Measurements from ENCODE around the gene CRACR2A. TPM values are rescaled to one million over a fixed set of nuclear protein-coding genes. Genes with fewer than 3 reads are reported as not detected.
A peak's percentile ranks its signal among the peaks of the same experiment; 100 is the strongest.

Gene CRACR2A
- polyA plus RNA-seq, 3 donors: 2.8 to 10.7 (median 5.8) TPM

- H4K20me1 ChIP-seq (ENCODE audit: insufficient read depth, low read length): no peaks in the 10 kb centered on the region
- no peak for TF ChIP-seq CTCF (IDR thresholded peaks at IDR 0.05)
- intact Hi-C loops (cut with micrococcal nuclease): no loop called here
- no peaks in the 10 kb centered on the region for H3K27me3 ChIP-seq (ENCODE audit: control insufficient read depth in 2 of 2, insufficient read depth in 2 of 2, low read length in 2 of 2)
- Mint-ChIP-seq H3K27ac (peak overlapping the region in 4 of 7 donors; percentile 1 to 25 (median 9)), H3K27me3 (ENCODE audit: low read depth in 3 of 3) (no peaks in the 10 kb centered on the region), H3K36me3 (peaks cover 41 to 47% of the 10 kb centered on the region in 2 donors), H3K4me1 (no peaks in the 10 kb centered on the region), H3K9me3 (no peaks in the 10 kb centered on the region), H3K4me3 (no peak overlapping the region)
- no peak for DNase-seq
- no peaks in the 10 kb centered on the region for H3K79me2 ChIP-seq (ENCODE audit: insufficient read depth, low read length)
- H2AFZ ChIP-seq (ENCODE audit: insufficient read depth, low read depth, low read length, poor library complexity, severe bottlenecking): no peak overlapping the region
- no peak overlapping the region for H3K4me3 ChIP-seq (replicated peaks in 1 of 3; ENCODE audit: low read depth in 2 of 3, low read length in 3 of 3)
- no peaks in the 10 kb centered on the region for H3K9me3 ChIP-seq (replicated peaks in 1 of 2; ENCODE audit: control insufficient read depth in 1 of 2, insufficient read depth in 1 of 2, low read length in 2 of 2)
- no peak overlapping the region for H3K4me2 ChIP-seq (replicated peaks; ENCODE audit: extremely low read depth, low read length, poor library complexity, severe bottlenecking)
- H3K27ac ChIP-seq (ENCODE audit: low read depth in 1 of 2, low read length in 2 of 2): no peak overlapping the region
- no peak overlapping the region for H3K9ac ChIP-seq (ENCODE audit: insufficient read depth, low read length, poor library complexity, severe bottlenecking)
- 100% methylated on average over 5 of the region's 12 CpGs for WGBS (ENCODE audit: insufficient coverage)
- H3K4me1 ChIP-seq (ENCODE audit: control insufficient read depth in 1 of 2, insufficient read depth in 2 of 2, low read length in 2 of 2): no peaks in the 10 kb centered on the region
- H3K36me3 ChIP-seq (replicated peaks in 1 of 2; ENCODE audit: control insufficient read depth in 1 of 2, insufficient read depth in 2 of 2, low read length in 2 of 2): peaks cover 18 to 61% of the 10 kb centered on the region in 2 donors
Observed at GRCh38 chr12:3684449-3685051, 68.4 kb downstream of the CRACR2A start.

GRCh38 chr12:3683670-3684069 is 69.2 kb downstream of the CRACR2A start:
- no peaks in the 10 kb centered on the region for H3K4me1 Mint-ChIP-seq
- no peak overlapping the region for H3K9ac ChIP-seq (ENCODE audit: insufficient read depth, low read length, poor library complexity, severe bottlenecking)
- H3K36me3 ChIP-seq (replicated peaks in 1 of 2; ENCODE audit: control insufficient read depth in 1 of 2, insufficient read depth in 2 of 2, low read length in 2 of 2): peaks cover 27 to 70% of the 10 kb centered on the region in 2 donors
- H3K27me3 Mint-ChIP-seq (ENCODE audit: low read depth in 3 of 3): no peaks in the 10 kb centered on the region
- H3K9me3 Mint-ChIP-seq: no peaks in the 10 kb centered on the region
- no peaks in the 10 kb centered on the region for H4K20me1 ChIP-seq (ENCODE audit: insufficient read depth, low read length)
- no peak for TF ChIP-seq CTCF (IDR thresholded peaks at IDR 0.05)
- no peaks in the 10 kb centered on the region for H3K4me1 ChIP-seq (ENCODE audit: control insufficient read depth in 1 of 2, insufficient read depth in 2 of 2, low read length in 2 of 2)
- no peak overlapping the region for H2AFZ ChIP-seq (ENCODE audit: insufficient read depth, low read depth, low read length, poor library complexity, severe bottlenecking)
- no peak overlapping the region for H3K4me3 Mint-ChIP-seq
- H3K36me3 Mint-ChIP-seq: peaks cover 50 to 56% of the 10 kb centered on the region in 2 donors
- no peak overlapping the region for H3K27ac ChIP-seq (ENCODE audit: low read depth in 1 of 2, low read length in 2 of 2)
- no peak overlapping the region for H3K4me2 ChIP-seq (replicated peaks; ENCODE audit: extremely low read depth, low read length, poor library complexity, severe bottlenecking)
- intact Hi-C loops (cut with micrococcal nuclease): no loop called here
- no CpG with 5 or more reads among the region's 4 CpGs for WGBS (ENCODE audit: insufficient coverage)
- no peaks in the 10 kb centered on the region for H3K79me2 ChIP-seq (ENCODE audit: insufficient read depth, low read length)
- H3K27ac Mint-ChIP-seq: peak overlapping the region in 2 of 7 donors; percentile 4 to 63
- H3K27me3 ChIP-seq (ENCODE audit: control insufficient read depth in 2 of 2, insufficient read depth in 2 of 2, low read length in 2 of 2): no peaks in the 10 kb centered on the region
- DNase-seq: no peak
- H3K9me3 ChIP-seq (replicated peaks in 1 of 2; ENCODE audit: control insufficient read depth in 1 of 2, insufficient read depth in 1 of 2, low read length in 2 of 2): no peaks in the 10 kb centered on the region
- H3K4me3 ChIP-seq (replicated peaks in 1 of 3; ENCODE audit: low read depth in 2 of 3, low read length in 3 of 3): no peak overlapping the region

Measured in CD14-positive monocyte (primary cell).